HG03280 (cell line): Measurements from ENCODE around the gene TMIGD2.
A peak's percentile ranks its signal among the peaks of the same experiment; 100 is the strongest.
"Not testable (repeated sequence)": the region's sequence is repeated elsewhere in the genome, so short reads cannot be mapped to it uniquely, and the experiment has no call there.

ENCODE experiments used
- ATAC-seq: cut with Tn5 transposase; IDR thresholded peaks from one replicate; pipeline ENCODE4 v1.9.1; 2021; ENCODE audit warnings: mild to moderate bottlenecking, moderate library complexity; ENCODE audit not compliant: unreplicated experiment

Gene TMIGD2

GRCh38 chr19:4267901-4268815 lies 34.0 kb downstream of the TMIGD2 start:
- ATAC-seq, result no peak

GRCh38 chr19:4267101-4267900 lies 34.9 kb downstream of the TMIGD2 start:
- ATAC-seq, result no peak

GRCh38 chr19:4266253-4267000 lies 35.8 kb downstream of the TMIGD2 start:
- no peak for ATAC-seq

- ATAC-seq, result no peak
Observed at GRCh38 chr19:4264812-4265211, 37.4 kb downstream of the TMIGD2 start.

- ATAC-seq, result no peak
Observed at GRCh38 chr19:4260613-4261191, 41.5 kb downstream of the TMIGD2 start.

- ATAC-seq, result no peak
Observed at GRCh38 chr19:4258181-4258580, 44.0 kb downstream of the TMIGD2 start.

- no peak for ATAC-seq
Observed at GRCh38 chr19:4257025-4257424, 45.2 kb downstream of the TMIGD2 start.

GRCh38 chr19:4256563-4256962 lies 45.6 kb downstream of the TMIGD2 start:
- no peak for ATAC-seq

- ATAC-seq, result peak; percentile 88
Observed at GRCh38 chr19:4246767-4247593, 55.2 kb downstream of the TMIGD2 start, which contains the start of gene YJU2. TSS of gene YJU2 (plus strand) at chr19:4247080. CDS start at chr19:4247147, 67 bp downstream.

GRCh38 chr19:4245938-4246337 lies 56.3 kb downstream of the TMIGD2 start:
- not testable (repeated sequence) for ATAC-seq
